Karpas-422 (cell line): Measurements from ENCODE around the gene NXPE2. TPM values are rescaled to one million over a fixed set of nuclear protein-coding genes. Genes with fewer than 3 reads are reported as not detected.
A peak's percentile ranks its signal among the peaks of the same experiment; 100 is the strongest.

Source experiments
- DNase-seq: peaks from one replicate; pipeline ENCODE4 v3.0.0-alpha.2; 2015
- H2AFZ ChIP-seq: fragments of 200-600 bp; sonication (generic); 2 replicates; pipeline ENCODE4 v1.6.1; 2014; ENCODE audit warnings: antibody characterized with exemption, low read length, mixed read lengths
- H3K27ac ChIP-seq: fragments of 200-600 bp; sonication (generic); 2 replicates; pipeline ENCODE4 v1.5.1; 2014; ENCODE audit warnings: mild to moderate bottlenecking, low read length, moderate library complexity
- H3K27me3 ChIP-seq: fragments of 200-600 bp; sonication (generic); 2 replicates; pipeline ENCODE4 v1.6.1; 2014; ENCODE audit warnings: low read length, mixed read lengths
- H3K36me3 ChIP-seq: fragments of 200-600 bp; sonication (generic); 2 replicates; pipeline ENCODE4 v1.6.1; 2014; ENCODE audit warnings: low read length, mixed read lengths; ENCODE audit not compliant: insufficient read depth
- H3K4me1 ChIP-seq: fragments of 200-600 bp; sonication (generic); 2 replicates; pipeline ENCODE4 v1.6.1; 2014; ENCODE audit warnings: mild to moderate bottlenecking, low read length, mixed read lengths
- H3K4me2 ChIP-seq: fragments of 200-600 bp; sonication (generic); 2 replicates; pipeline ENCODE4 v1.6.1; 2014; ENCODE audit warnings: low read length, low read depth, mild to moderate bottlenecking; ENCODE audit not compliant: poor library complexity, severe bottlenecking
- H3K4me3 ChIP-seq: fragments of 200-600 bp; sonication (generic); 2 replicates; pipeline ENCODE4 v1.5.1; 2014; ENCODE audit warnings: mild to moderate bottlenecking, antibody characterized with exemption, low read length, mixed read lengths
- H3K79me2 ChIP-seq: fragments of 200-600 bp; sonication (generic); 2 replicates; pipeline ENCODE4 v1.6.1; 2014; ENCODE audit warnings: mild to moderate bottlenecking, low read length, mixed read lengths
- H3K9ac ChIP-seq: fragments of 200-600 bp; sonication (generic); 2 replicates; pipeline ENCODE4 v1.6.0; 2014; ENCODE audit warnings: low read length
- H3K9me2 ChIP-seq: fragments of 200-600 bp; sonication (generic), shearing (Covaris generic); replicated peaks from 2 replicates; pipeline ENCODE4 v1.6.0; 2014; ENCODE audit warnings: mild to moderate bottlenecking, low read length, moderate library complexity; ENCODE audit not compliant: insufficient read depth
- H3K9me3 ChIP-seq: fragments of 300-700, 200-600 bp; sonication (generic); 2 replicates; pipeline ENCODE4 v1.6.1; 2014; ENCODE audit warnings: low read length, mixed read lengths
- H4K20me1 ChIP-seq: fragments of 200-600 bp; sonication (generic); 2 replicates; pipeline ENCODE4 v1.6.1; 2014; ENCODE audit warnings: mild to moderate bottlenecking, antibody characterized with exemption, low read length, low read depth; ENCODE audit not compliant: insufficient read depth
- total RNA-seq: library from RNA; depleted of rRNA; stranded (reverse); fragments of >200 nt; shearing (Covaris generic); gene quantifications from 2 replicates; pipeline ENCODE4 v1.2.3, GENCODE V29; 2014; ENCODE audit warnings: low replicate concordance

The NXPE2 gene
- total RNA-seq, 1 experiment from 2014 or later = not detected

DNA sequence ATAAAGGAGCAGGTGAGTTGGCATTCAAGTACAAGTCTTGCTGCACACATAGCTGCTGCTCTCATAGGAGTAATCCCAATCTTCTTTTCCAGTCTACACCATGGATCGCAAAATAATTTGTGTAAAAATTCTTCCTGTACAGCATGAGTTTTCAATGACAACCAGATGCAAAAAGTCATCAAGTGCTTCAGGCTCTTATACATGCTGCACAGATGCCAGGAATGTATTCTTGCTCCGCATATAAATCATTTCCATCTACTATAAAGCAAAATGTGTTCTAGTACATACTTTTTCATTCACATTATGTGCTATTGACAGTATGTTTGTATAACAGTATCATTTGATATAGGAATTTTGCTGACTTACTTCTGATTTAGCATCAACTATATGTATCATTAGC, 35.4 kb downstream of the NXPE2 start:
- no peak overlapping the region for H3K4me3 ChIP-seq
- no peaks in the 10 kb centered on the region for H4K20me1 ChIP-seq
- H3K36me3 ChIP-seq = no peaks in the 10 kb centered on the region
- H3K27ac ChIP-seq = no peak overlapping the region
- H3K9me2 ChIP-seq = no peaks in the 10 kb centered on the region
- H3K9ac ChIP-seq = no peak overlapping the region
- H3K4me2 ChIP-seq = no peak overlapping the region
- H2AFZ ChIP-seq = no peak overlapping the region
- no peak for DNase-seq
- H3K9me3 ChIP-seq = no peaks in the 10 kb centered on the region
- H3K4me1 ChIP-seq = no peaks in the 10 kb centered on the region
- no peaks in the 10 kb centered on the region for H3K27me3 ChIP-seq
- no peaks in the 10 kb centered on the region for H3K79me2 ChIP-seq

DNA sequence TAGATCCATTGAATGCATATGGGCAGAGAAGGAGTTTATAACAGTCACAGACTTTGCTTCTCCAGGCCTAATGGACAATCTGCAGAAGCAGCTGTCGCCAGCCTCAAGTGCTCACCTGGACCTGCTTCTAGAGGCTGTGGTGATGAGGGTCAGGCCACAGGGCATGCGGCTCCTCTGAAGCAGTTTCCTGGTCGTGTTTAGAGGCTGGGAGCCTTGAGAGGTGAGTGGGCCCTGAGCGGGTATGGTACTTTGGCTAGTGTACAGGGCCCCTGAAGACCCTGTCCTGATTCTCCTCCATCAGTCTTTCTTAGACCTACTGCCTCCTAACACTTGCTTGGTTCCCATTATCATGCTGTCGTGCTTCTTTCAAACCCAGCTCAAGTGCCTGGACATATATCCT, 41.2 kb downstream of the NXPE2 start:
- no peak overlapping the region for H3K27ac ChIP-seq
- no peaks in the 10 kb centered on the region for H3K4me1 ChIP-seq
- DNase-seq = no peak
- H3K9ac ChIP-seq = no peak overlapping the region
- no peaks in the 10 kb centered on the region for H4K20me1 ChIP-seq
- no peak overlapping the region for H3K4me2 ChIP-seq
- no peaks in the 10 kb centered on the region for H3K9me3 ChIP-seq
- H3K9me2 ChIP-seq = no peaks in the 10 kb centered on the region
- no peak overlapping the region for H3K4me3 ChIP-seq
- no peaks in the 10 kb centered on the region for H3K27me3 ChIP-seq
- no peaks in the 10 kb centered on the region for H3K79me2 ChIP-seq
- H3K36me3 ChIP-seq = no peaks in the 10 kb centered on the region
- H2AFZ ChIP-seq = no peak overlapping the region

DNA sequence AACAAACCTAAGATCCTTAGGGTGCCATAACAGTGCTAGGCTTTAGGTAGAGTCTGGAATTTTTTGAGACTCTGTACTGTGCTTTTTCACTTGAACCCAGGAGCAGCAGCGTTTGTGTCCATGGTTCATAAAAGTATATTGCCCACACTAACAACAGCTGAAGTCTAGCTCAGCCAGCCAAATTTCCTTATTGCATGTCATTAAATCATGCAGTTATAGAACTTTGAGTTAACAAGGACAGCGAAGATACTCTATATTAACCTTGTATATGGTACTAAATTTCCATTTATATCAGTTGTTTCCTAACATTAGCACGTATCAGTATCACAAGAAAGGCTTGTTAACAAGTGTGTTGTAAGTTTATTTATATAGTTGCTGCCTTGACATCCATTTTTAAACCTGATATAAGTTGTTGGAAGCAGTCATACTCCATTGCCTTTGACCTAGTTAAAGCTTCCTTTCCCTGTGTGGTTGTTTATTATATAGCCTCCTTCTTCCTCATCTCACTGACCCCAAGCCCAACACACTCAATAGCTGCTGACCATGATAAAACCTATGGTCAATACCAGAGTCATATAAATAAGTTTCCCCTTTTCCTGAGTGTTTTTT, 46.7 kb downstream of the NXPE2 start:
- H3K4me2 ChIP-seq = no peak overlapping the region
- no peaks in the 10 kb centered on the region for H3K36me3 ChIP-seq
- H3K4me1 ChIP-seq = no peaks in the 10 kb centered on the region
- H3K9ac ChIP-seq = no peak overlapping the region
- H3K27ac ChIP-seq = no peak overlapping the region
- no peak overlapping the region for H2AFZ ChIP-seq
- H3K27me3 ChIP-seq = no peaks in the 10 kb centered on the region
- no peaks in the 10 kb centered on the region for H4K20me1 ChIP-seq
- H3K79me2 ChIP-seq = no peaks in the 10 kb centered on the region
- H3K9me3 ChIP-seq = no peaks in the 10 kb centered on the region
- H3K4me3 ChIP-seq = no peak overlapping the region
- no peak for DNase-seq
- no peaks in the 10 kb centered on the region for H3K9me2 ChIP-seq

DNA sequence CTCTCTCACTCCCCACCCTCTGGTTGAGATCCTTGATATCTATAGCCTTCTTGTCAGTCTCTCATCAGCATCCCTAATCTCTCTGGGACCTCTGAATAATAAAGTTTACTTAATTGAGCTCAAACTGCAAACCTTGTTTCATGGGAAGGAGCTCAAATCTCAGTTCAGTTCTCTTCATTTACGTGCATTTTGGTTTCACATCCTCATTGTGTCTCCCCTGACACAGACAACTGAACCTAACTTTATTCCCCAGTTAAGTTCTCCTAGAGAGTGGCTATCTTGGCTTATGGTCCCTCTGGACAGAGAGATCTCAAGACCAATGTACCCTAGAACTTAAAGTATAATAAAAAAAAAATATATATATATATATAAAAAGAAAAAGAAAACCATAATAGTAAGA, 47.3 kb downstream of the NXPE2 start:
- H3K9ac ChIP-seq = no peak overlapping the region
- H2AFZ ChIP-seq = no peak overlapping the region
- H4K20me1 ChIP-seq = no peaks in the 10 kb centered on the region
- DNase-seq = peak; percentile 41
- H3K4me3 ChIP-seq = no peak overlapping the region
- no peaks in the 10 kb centered on the region for H3K9me2 ChIP-seq
- H3K27me3 ChIP-seq = no peaks in the 10 kb centered on the region
- H3K4me1 ChIP-seq = no peaks in the 10 kb centered on the region
- H3K4me2 ChIP-seq = no peak overlapping the region
- H3K27ac ChIP-seq = no peak overlapping the region
- H3K9me3 ChIP-seq = no peaks in the 10 kb centered on the region
- H3K79me2 ChIP-seq = no peaks in the 10 kb centered on the region
- H3K36me3 ChIP-seq = no peaks in the 10 kb centered on the region

DNA sequence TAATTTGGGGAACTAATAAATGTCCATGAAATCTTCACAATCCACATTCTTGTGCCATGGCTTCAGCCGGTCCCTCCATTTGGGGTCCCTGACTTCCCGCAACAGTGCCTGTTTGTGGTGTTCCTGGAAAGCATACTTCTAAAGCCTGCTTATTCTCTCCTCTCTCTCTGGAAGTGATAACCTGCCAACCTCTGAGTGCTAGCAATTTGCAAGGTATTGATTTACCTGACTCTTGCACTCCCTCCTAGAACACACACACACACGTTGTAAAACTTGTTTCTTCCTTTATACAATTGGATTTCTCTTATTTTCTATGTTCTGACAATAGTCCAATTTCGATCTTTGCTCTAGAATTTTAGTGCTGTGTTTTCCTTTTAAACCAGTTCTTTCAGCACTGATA, 58.5 kb downstream of the NXPE2 start:
- no peaks in the 10 kb centered on the region for H3K4me1 ChIP-seq
- no peaks in the 10 kb centered on the region for H3K36me3 ChIP-seq
- no peaks in the 10 kb centered on the region for H3K27me3 ChIP-seq
- no peak overlapping the region for H3K4me2 ChIP-seq
- H3K79me2 ChIP-seq = no peaks in the 10 kb centered on the region
- no peaks in the 10 kb centered on the region for H4K20me1 ChIP-seq
- no peaks in the 10 kb centered on the region for H3K9me2 ChIP-seq
- H3K9ac ChIP-seq = no peak overlapping the region
- no peaks in the 10 kb centered on the region for H3K9me3 ChIP-seq
- no peak overlapping the region for H2AFZ ChIP-seq
- no peak overlapping the region for H3K27ac ChIP-seq
- no peak for DNase-seq
- no peak overlapping the region for H3K4me3 ChIP-seq

DNA sequence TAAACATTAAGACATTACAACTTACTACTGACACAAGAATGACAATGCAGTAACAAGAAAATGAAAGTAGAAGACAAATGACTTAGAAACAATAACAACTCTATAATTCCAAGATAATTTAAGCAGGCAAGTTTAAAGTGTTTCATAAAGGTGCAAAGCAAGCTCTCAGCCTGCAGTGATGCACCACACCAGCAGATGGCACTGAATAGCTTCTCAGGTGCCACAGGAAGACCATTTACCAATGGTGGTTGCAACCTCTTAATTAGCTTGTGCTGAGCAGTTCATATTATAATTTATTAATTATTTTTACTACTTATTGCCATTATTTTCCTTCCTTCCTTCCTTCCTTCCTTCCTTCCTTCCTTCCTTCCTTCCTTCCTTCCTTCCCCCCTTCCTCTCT, 60.6 kb downstream of the NXPE2 start:
- peak; percentile 73 for DNase-seq
- Histone ChIP-seq H3K79me2 (no peaks in the 10 kb centered on the region), H3K27me3 (no peaks in the 10 kb centered on the region), H2AFZ (no peak overlapping the region), H3K27ac (no peak overlapping the region), H3K9me2 (no peaks in the 10 kb centered on the region), H4K20me1 (no peaks in the 10 kb centered on the region), H3K4me1 (no peaks in the 10 kb centered on the region), H3K36me3 (no peaks in the 10 kb centered on the region), H3K9ac (no peak overlapping the region), H3K4me3 (no peak overlapping the region), H3K9me3 (no peaks in the 10 kb centered on the region), H3K4me2 (no peak overlapping the region)

DNA sequence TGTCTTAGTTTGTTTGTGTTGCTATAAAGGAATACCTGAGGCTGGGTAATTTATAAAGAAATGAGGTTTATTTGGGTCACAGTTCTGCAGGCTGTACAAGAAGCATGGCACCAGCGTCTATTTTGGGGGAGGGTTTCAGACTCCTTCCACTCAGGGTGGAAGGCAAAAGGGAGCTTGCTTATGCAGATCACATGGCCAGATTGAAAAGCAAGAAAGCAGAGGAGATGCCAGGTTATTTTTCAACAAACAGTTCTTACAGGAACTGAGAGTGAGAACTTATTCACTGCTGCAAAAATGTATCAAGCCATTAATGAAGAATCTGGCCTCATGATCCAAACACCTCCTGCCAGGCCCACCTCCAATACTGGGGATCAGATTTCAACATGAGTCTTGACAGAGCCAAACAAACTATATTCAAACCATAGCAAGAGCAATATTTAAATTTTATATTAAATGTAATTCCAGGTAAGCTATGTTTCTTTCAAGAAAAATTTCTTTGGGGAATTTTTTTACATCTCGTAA, 66.9 kb downstream of the NXPE2 start:
- no peak overlapping the region for H3K4me2 ChIP-seq
- no peaks in the 10 kb centered on the region for H3K27me3 ChIP-seq
- H3K4me3 ChIP-seq = no peak overlapping the region
- no peak for DNase-seq
- H3K79me2 ChIP-seq = no peaks in the 10 kb centered on the region
- H2AFZ ChIP-seq = no peak overlapping the region
- H3K36me3 ChIP-seq = no peaks in the 10 kb centered on the region
- H3K9ac ChIP-seq = no peak overlapping the region
- no peak overlapping the region for H3K27ac ChIP-seq
- no peaks in the 10 kb centered on the region for H3K4me1 ChIP-seq
- no peaks in the 10 kb centered on the region for H3K9me3 ChIP-seq
- H3K9me2 ChIP-seq = no peaks in the 10 kb centered on the region
- no peaks in the 10 kb centered on the region for H4K20me1 ChIP-seq

DNA sequence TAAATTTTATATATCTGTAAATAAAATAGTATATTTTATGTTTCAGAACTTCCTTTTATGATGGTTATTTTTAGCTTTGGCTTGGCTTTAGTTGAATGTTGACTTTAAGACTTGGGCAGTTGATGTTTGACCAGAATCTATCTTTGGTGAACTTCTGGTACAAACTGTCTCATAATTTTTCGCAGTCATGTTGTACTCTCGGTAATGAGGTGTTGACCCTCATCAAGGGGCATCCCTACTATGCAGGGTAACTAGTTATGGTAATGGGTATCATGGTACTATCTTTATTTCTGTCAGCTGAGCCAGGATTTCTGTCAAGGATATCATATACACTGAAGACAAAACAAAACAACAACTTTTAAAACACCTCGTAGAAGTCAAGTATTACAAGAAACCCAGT, 67.7 kb downstream of the NXPE2 start:
- no peak overlapping the region for H3K27ac ChIP-seq
- H3K4me1 ChIP-seq = no peaks in the 10 kb centered on the region
- H3K9me2 ChIP-seq = no peaks in the 10 kb centered on the region
- no peaks in the 10 kb centered on the region for H3K27me3 ChIP-seq
- no peak for DNase-seq
- no peaks in the 10 kb centered on the region for H3K9me3 ChIP-seq
- H2AFZ ChIP-seq = no peak overlapping the region
- H3K79me2 ChIP-seq = no peaks in the 10 kb centered on the region
- no peaks in the 10 kb centered on the region for H4K20me1 ChIP-seq
- no peak overlapping the region for H3K4me2 ChIP-seq
- no peak overlapping the region for H3K4me3 ChIP-seq
- H3K36me3 ChIP-seq = no peaks in the 10 kb centered on the region
- H3K9ac ChIP-seq = no peak overlapping the region
